Osteoblast (primary cell): ENCODE data around the gene PLS1. TPM values are rescaled to one million over a fixed set of nuclear protein-coding genes. Genes with fewer than 3 reads are reported as not detected.

Experiments used
- DNase-seq: peaks from one replicate; pipeline ENCODE4 v3.0.0; 2011; ENCODE audit warnings: low spot score, mixed read lengths; ENCODE audit not compliant: insufficient read length; ENCODE audit errors: missing footprints
- H2AFZ ChIP-seq: 2 replicates; pipeline ENCODE4 v1.6.0; 2011; ENCODE audit warnings: mild to moderate bottlenecking, low read length
- H3K27ac ChIP-seq: 2 replicates; pipeline ENCODE4 v1.5.1; 2011; ENCODE audit warnings: mild to moderate bottlenecking, low read depth, low read length, moderate library complexity
- H3K27me3 ChIP-seq: 2 replicates; pipeline ENCODE4 v1.6.0; 2012; ENCODE audit warnings: mild to moderate bottlenecking, control low read depth, inconsistent platforms, low read length, moderate library complexity; ENCODE audit not compliant: insufficient read depth
- H3K36me3 ChIP-seq: 2 replicates; pipeline ENCODE4 v1.5.1; 2011; ENCODE audit warnings: mild to moderate bottlenecking, low read length, control low read depth, moderate library complexity; ENCODE audit not compliant: insufficient read depth
- H3K4me1 ChIP-seq: 2 replicates; pipeline ENCODE4 v1.5.1; 2011; ENCODE audit warnings: mild to moderate bottlenecking, low read length, control low read depth, moderate library complexity; ENCODE audit not compliant: insufficient read depth
- H3K4me2 ChIP-seq: 2 replicates; pipeline ENCODE4 v1.6.0; 2011; ENCODE audit warnings: mild to moderate bottlenecking, low read length; ENCODE audit not compliant: insufficient read depth
- H3K4me3 ChIP-seq: fragments of 200-600 bp; sonication (generic); 3 replicates; pipeline ENCODE4 v1.5.1; 2012; ENCODE audit warnings: mild to moderate bottlenecking, low read length, inconsistent platforms; ENCODE audit not compliant: insufficient read depth
- H3K79me2 ChIP-seq: 2 replicates; pipeline ENCODE4 v1.6.0; 2012; ENCODE audit warnings: mild to moderate bottlenecking, low read length, control low read depth, inconsistent platforms; ENCODE audit not compliant: insufficient read depth
- H3K9me3 ChIP-seq: 2 replicates; pipeline ENCODE4 v1.5.1; 2011; ENCODE audit warnings: low read depth, low read length, control low read depth
- H4K20me1 ChIP-seq: 2 replicates; pipeline ENCODE4 v1.6.0; 2012; ENCODE audit warnings: mild to moderate bottlenecking, low read length, control low read depth; ENCODE audit not compliant: insufficient read depth
- CTCF ChIP-seq: IDR thresholded peaks from 2 replicates; pipeline ENCODE4 v1.5.1; 2011; ENCODE audit warnings: mild to moderate bottlenecking, low read depth, low read length, moderate library complexity; ENCODE audit errors: extremely low read depth
- total RNA-seq: library from RNA; depleted of rRNA; stranded (reverse); fragments of >200 nt; gene quantifications from 2 replicates; pipeline ENCODE4 v1.2.3, GENCODE V29; 2012

The PLS1 gene
- total RNA-seq, 1 donor: 1.1 TPM

- no peak overlapping the region for H3K4me2 ChIP-seq
- no peaks in the 10 kb centered on the region for H4K20me1 ChIP-seq
- no peak overlapping the region for H2AFZ ChIP-seq
- no peak for DNase-seq
- no peaks in the 10 kb centered on the region for H3K4me1 ChIP-seq
- H3K27ac ChIP-seq: no peak overlapping the region
- H3K27me3 ChIP-seq: no peaks in the 10 kb centered on the region
- TF ChIP-seq CTCF: no peak
- H3K79me2 ChIP-seq: no peaks in the 10 kb centered on the region
- no peaks in the 10 kb centered on the region for H3K9me3 ChIP-seq
- no peaks in the 10 kb centered on the region for H3K36me3 ChIP-seq
- no peak overlapping the region for H3K4me3 ChIP-seq
Observed at GRCh38 chr3:142680710-142681109, 84.5 kb downstream of the PLS1 start.

GRCh38 chr3:142690613-142691012 lies 94.4 kb downstream of the PLS1 start:
- Histone ChIP-seq H3K36me3 (no peaks in the 10 kb centered on the region), H3K4me3 (no peak overlapping the region), H4K20me1 (no peaks in the 10 kb centered on the region), H2AFZ (no peak overlapping the region), H3K9me3 (no peaks in the 10 kb centered on the region), H3K4me2 (no peak overlapping the region), H3K27ac (no peak overlapping the region), H3K79me2 (no peaks in the 10 kb centered on the region), H3K4me1 (no peaks in the 10 kb centered on the region), H3K27me3 (no peaks in the 10 kb centered on the region)
- no peak for TF ChIP-seq CTCF
- DNase-seq: no peak

- Histone ChIP-seq H3K4me1 (no peaks in the 10 kb centered on the region), H4K20me1 (no peaks in the 10 kb centered on the region), H2AFZ (no peak overlapping the region), H3K4me2 (no peak overlapping the region), H3K9me3 (no peaks in the 10 kb centered on the region), H3K4me3 (no peak overlapping the region), H3K36me3 (no peaks in the 10 kb centered on the region), H3K79me2 (no peaks in the 10 kb centered on the region), H3K27me3 (no peaks in the 10 kb centered on the region), H3K27ac (no peak overlapping the region)
- DNase-seq: no peak
- no peak for TF ChIP-seq CTCF
Observed at GRCh38 chr3:142691527-142691926, 95.3 kb downstream of the PLS1 start.

DNA sequence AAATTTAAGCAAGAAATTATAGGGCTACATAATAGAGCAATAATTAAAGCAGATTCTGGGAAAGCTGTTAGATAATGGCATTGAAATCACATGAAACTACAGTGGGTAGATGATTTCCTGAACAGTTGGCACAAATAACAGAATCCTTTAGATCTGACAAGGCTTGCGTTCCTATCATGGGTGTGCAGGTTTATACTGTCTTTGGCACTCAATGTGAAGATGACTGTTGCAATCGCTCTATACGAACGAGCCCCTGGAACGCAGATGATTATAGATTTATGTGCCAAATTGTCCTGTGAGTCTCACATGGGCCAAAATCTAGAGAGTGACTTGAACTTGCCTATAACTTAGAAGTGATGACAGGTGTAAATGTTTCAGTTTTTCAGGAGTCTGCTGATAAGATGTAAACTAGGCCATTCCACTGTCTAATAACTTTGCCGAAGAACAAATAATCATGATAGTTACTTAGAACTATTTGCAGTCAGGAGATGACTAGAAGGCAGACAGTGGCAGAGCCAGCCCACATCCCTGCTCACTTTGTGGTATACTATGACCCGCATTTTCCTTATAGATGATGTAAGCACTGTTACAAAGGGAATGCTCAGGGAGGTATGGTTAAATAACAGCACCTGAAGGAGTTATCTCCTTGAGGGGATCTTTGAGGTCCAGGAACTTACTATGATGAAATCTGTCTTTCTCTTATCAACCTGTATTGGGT lies 97.1 kb downstream of the PLS1 start:
- Histone ChIP-seq H3K9me3 (no peaks in the 10 kb centered on the region), H3K27ac (no peak overlapping the region), H3K4me2 (no peak overlapping the region), H2AFZ (no peak overlapping the region), H3K4me1 (no peaks in the 10 kb centered on the region), H3K27me3 (no peaks in the 10 kb centered on the region), H4K20me1 (no peaks in the 10 kb centered on the region), H3K36me3 (no peaks in the 10 kb centered on the region), H3K79me2 (no peaks in the 10 kb centered on the region), H3K4me3 (no peak overlapping the region)
- no peak for TF ChIP-seq CTCF
- no peak for DNase-seq
